ENCODE results near the gene SDE2. TPM values are rescaled to one million over a fixed set of nuclear protein-coding genes. Genes with fewer than 3 reads are reported as not detected.

SDE2 gene
- polyA plus RNA-seq, 1 donor from 2014 or later = 18.6 TPM

DNA sequence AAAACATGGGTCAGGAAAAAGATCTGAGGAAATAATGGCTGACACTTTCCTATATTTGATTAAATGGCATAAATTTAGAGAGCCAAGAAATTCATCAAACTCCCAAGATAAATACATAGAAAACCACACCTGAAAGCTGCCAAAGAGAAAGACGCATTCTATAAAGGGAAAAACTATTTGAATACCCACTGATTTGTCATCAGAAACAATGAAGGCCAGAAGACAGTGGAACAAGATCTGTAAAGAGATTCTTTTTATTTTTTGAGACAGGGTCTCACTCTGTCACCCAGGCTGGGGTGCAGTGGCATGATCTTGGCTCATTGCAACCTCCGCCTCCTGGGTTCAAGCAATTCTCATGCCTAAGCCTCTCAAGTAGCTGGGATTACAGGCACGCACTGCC, 17.4 kb downstream of the SDE2 start:
- Histone ChIP-seq H3K9me2 (ENCODE audit: insufficient read depth, low read length) (no peaks in the 10 kb centered on the region), H3K79me2 (replicated peaks; ENCODE audit: insufficient read depth, low read length) (peaks cover 4% of the 10 kb centered on the region), H3K4me3 (ENCODE audit: low read length) (no peak overlapping the region), H3K36me3 (ENCODE audit: insufficient read depth, low read length) (peaks cover 4% of the 10 kb centered on the region), H3F3A (ENCODE audit: insufficient read depth, low read length, poor library complexity, severe bottlenecking) (no peaks in the 10 kb centered on the region), H3K9me3 (ENCODE audit: low read length) (no peaks in the 10 kb centered on the region), H3K9ac (ENCODE audit: low read length) (no peak overlapping the region), H4K20me1 (ENCODE audit: insufficient read depth) (no peaks in the 10 kb centered on the region), H3K4me2 (ENCODE audit: low read length) (no peak overlapping the region), H3K27ac (ENCODE audit: low read length) (no peak overlapping the region), H3K27me3 (ENCODE audit: insufficient read depth, low read depth, low read length) (no peaks in the 10 kb centered on the region), H2AFZ (ENCODE audit: low read depth, low read length) (no peak overlapping the region)
- TF ChIP-seq TAF1 (IDR thresholded peaks at IDR 0.05; ENCODE audit: low read depth) (no peak), SMC3 (conservative IDR thresholded peaks at IDR 0.05; ENCODE audit: poor library complexity) (no peak), EP300 (conservative IDR thresholded peaks at IDR 0.05; ENCODE audit: poor library complexity, severe bottlenecking) (no peak)
- TF ChIP-seq, protein P1, sequence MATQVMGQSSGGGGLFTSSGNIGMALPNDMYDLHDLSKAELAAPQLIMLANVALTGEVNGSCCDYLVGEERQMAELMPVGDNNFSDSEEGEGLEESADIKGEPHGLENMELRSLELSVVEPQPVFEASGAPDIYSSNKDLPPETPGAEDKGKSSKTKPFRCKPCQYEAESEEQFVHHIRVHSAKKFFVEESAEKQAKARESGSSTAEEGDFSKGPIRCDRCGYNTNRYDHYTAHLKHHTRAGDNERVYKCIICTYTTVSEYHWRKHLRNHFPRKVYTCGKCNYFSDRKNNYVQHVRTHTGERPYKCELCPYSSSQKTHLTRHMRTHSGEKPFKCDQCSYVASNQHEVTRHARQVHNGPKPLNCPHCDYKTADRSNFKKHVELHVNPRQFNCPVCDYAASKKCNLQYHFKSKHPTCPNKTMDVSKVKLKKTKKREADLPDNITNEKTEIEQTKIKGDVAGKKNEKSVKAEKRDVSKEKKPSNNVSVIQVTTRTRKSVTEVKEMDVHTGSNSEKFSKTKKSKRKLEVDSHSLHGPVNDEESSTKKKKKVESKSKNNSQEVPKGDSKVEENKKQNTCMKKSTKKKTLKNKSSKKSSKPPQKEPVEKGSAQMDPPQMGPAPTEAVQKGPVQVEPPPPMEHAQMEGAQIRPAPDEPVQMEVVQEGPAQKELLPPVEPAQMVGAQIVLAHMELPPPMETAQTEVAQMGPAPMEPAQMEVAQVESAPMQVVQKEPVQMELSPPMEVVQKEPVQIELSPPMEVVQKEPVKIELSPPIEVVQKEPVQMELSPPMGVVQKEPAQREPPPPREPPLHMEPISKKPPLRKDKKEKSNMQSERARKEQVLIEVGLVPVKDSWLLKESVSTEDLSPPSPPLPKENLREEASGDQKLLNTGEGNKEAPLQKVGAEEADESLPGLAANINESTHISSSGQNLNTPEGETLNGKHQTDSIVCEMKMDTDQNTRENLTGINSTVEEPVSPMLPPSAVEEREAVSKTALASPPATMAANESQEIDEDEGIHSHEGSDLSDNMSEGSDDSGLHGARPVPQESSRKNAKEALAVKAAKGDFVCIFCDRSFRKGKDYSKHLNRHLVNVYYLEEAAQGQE (IDR thresholded peaks at IDR 0.05; ENCODE audit: borderline replicate concordance) = no peak
- TF ChIP-seq, protein P2, sequence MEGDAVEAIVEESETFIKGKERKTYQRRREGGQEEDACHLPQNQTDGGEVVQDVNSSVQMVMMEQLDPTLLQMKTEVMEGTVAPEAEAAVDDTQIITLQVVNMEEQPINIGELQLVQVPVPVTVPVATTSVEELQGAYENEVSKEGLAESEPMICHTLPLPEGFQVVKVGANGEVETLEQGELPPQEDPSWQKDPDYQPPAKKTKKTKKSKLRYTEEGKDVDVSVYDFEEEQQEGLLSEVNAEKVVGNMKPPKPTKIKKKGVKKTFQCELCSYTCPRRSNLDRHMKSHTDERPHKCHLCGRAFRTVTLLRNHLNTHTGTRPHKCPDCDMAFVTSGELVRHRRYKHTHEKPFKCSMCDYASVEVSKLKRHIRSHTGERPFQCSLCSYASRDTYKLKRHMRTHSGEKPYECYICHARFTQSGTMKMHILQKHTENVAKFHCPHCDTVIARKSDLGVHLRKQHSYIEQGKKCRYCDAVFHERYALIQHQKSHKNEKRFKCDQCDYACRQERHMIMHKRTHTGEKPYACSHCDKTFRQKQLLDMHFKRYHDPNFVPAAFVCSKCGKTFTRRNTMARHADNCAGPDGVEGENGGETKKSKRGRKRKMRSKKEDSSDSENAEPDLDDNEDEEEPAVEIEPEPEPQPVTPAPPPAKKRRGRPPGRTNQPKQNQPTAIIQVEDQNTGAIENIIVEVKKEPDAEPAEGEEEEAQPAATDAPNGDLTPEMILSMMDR (IDR thresholded peaks at IDR 0.05; ENCODE audit: poor library complexity, severe bottlenecking) = no peak

DNA sequence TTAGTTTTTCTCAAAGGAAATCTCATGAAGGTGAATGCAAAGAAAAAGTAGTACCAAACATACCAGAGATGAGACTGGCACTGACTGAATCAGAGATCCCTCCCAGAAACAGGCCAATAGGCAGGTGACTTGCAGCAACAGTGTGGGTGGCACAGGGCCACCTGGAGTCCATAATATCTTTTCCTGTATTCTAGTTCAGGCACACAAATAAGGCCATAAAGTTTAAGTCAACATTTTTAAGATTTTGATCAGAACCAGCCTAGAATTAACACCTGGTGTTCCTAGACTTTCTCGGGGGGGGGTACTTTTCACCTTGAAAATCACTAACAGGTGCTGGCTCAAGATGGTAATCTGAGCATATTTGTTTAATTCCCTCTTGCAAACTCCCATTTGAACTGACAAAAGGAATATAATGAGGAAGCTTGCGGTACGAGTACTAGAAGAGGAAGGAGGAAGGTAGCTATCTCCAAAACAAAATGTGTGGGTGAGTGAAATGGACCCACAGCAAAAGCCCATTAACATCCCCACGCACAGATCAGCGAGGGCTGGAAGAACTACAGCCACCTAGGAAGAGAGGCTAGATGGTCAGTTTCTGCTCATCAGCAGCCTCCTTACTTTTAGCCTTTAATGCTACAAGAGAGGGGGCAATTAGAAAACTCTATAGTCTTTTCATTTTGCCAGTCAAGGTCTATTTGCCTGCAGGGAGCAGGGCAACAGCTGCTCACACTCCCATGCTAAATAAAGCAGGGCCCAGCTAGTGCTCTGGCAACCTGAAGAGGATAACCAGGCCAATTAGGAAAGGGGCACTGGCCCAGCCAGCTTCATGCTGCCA, 18.9 kb downstream of the SDE2 start:
- H3K79me2 ChIP-seq (replicated peaks; ENCODE audit: insufficient read depth, low read length) = no peaks in the 10 kb centered on the region
- no peak overlapping the region for H3K9ac ChIP-seq (ENCODE audit: low read length)
- H3K9me2 ChIP-seq (ENCODE audit: insufficient read depth, low read length) = no peaks in the 10 kb centered on the region
- H3K4me2 ChIP-seq (ENCODE audit: low read length) = no peak overlapping the region
- H3K27ac ChIP-seq (ENCODE audit: low read length) = no peak overlapping the region
- no peaks in the 10 kb centered on the region for H3F3A ChIP-seq (ENCODE audit: insufficient read depth, low read length, poor library complexity, severe bottlenecking)
- no peak overlapping the region for H2AFZ ChIP-seq (ENCODE audit: low read depth, low read length)
- H3K4me3 ChIP-seq (ENCODE audit: low read length) = no peak overlapping the region
- no peak for TF ChIP-seq EP300 (conservative IDR thresholded peaks at IDR 0.05; ENCODE audit: poor library complexity, severe bottlenecking)
- no peak for TF ChIP-seq EZH2 (IDR thresholded peaks at IDR 0.05; ENCODE audit: borderline replicate concordance, insufficient read depth, low read length, poor library complexity, severe bottlenecking)
- TF ChIP-seq, protein P2 (IDR thresholded peaks at IDR 0.05; ENCODE audit: poor library complexity, severe bottlenecking) = no peak
- TF ChIP-seq, protein P1 (IDR thresholded peaks at IDR 0.05; ENCODE audit: borderline replicate concordance) = no peak
- H3K27me3 ChIP-seq (ENCODE audit: insufficient read depth, low read depth, low read length) = no peaks in the 10 kb centered on the region
- no peaks in the 10 kb centered on the region for H4K20me1 ChIP-seq (ENCODE audit: insufficient read depth)
- no peaks in the 10 kb centered on the region for H3K9me3 ChIP-seq (ENCODE audit: low read length)
- H3K36me3 ChIP-seq (ENCODE audit: insufficient read depth, low read length) = peaks cover 4% of the 10 kb centered on the region
